ENCODE results near the gene SART3. TPM values are rescaled to one million over a fixed set of nuclear protein-coding genes. Genes with fewer than 3 reads are reported as not detected.
A peak's percentile ranks its signal among the peaks of the same experiment; 100 is the strongest.
"Not testable (repeated sequence)": the region's sequence is repeated elsewhere in the genome, so short reads cannot be mapped to it uniquely, and the experiment has no call there.

SART3 gene
- total RNA-seq, 4 donors from 2014 or later = 67.8 to 205 (median 77.7) TPM

DNA sequence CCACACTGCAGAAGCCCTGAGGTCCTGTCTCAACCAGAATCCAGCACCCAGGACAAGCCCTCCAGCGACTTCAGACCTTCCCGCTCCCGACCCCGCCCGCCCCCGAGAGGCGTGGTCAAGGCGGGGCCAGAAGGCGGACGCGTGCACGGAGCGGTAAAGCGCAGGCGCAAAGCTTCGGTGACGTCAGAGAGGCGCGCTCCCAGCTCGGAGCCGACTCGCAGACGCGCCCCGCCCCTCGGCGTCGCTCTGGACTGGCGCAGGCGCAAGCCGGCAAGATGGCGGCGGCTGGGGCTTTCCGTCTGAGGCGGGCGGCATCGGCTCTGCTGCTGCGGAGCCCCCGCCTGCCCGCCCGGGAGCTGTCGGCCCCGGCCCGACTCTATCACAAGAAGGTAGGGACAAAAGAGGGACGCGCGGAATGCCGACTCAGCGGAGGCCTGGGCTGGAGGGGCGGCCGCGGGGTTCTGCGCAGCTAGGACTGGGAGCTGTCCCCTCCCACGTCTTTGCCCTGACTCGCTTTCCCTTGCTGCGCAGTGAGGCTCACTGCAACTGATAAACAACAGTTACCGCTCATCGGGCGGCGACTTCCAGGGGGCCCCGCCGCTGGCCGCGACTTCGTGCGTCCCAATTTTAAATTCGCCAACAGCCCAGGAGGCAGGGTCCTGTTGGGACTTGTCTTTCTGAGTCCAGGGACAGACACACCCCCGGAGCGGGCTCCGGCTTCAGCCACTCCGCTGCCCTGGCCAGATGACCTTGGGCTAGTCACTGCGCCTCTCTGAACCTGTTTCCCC is 1.6 kb upstream of the SART3 start, which contains the start of gene ISCU:
Gene ISCU (plus strand): TSS at position 249 of the 788 bp plus-strand sequence. CDS start 27 bp downstream, at position 276.
- H3K27ac ChIP-seq = peak within 1 kb of the TSS; percentile 93 to 97 (median 95)
- peak within 1 kb of the TSS; percentile 84 to 96 (median 93) for H3K4me3 ChIP-seq
- no peaks in the 10 kb centered on the region for H3K9me3 ChIP-seq
- peak; percentile 96 to 99 (median 98) for DNase-seq
- H3K27me3 ChIP-seq = no peaks in the 10 kb centered on the region
- H3K4me1 ChIP-seq = peaks cover 0 to 44% (median 17%) of the 10 kb centered on the region in 4 donors
- peaks cover 0 to 39% (median 0%) of the 10 kb centered on the region in 3 donors for H3K36me3 ChIP-seq
- TF ChIP-seq POLR2A (IDR thresholded peaks at IDR 0.05) = peak; percentile 73 to 91
- TF ChIP-seq, protein P1, sequence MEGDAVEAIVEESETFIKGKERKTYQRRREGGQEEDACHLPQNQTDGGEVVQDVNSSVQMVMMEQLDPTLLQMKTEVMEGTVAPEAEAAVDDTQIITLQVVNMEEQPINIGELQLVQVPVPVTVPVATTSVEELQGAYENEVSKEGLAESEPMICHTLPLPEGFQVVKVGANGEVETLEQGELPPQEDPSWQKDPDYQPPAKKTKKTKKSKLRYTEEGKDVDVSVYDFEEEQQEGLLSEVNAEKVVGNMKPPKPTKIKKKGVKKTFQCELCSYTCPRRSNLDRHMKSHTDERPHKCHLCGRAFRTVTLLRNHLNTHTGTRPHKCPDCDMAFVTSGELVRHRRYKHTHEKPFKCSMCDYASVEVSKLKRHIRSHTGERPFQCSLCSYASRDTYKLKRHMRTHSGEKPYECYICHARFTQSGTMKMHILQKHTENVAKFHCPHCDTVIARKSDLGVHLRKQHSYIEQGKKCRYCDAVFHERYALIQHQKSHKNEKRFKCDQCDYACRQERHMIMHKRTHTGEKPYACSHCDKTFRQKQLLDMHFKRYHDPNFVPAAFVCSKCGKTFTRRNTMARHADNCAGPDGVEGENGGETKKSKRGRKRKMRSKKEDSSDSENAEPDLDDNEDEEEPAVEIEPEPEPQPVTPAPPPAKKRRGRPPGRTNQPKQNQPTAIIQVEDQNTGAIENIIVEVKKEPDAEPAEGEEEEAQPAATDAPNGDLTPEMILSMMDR (IDR thresholded peaks at IDR 0.05) = no peak

DNA sequence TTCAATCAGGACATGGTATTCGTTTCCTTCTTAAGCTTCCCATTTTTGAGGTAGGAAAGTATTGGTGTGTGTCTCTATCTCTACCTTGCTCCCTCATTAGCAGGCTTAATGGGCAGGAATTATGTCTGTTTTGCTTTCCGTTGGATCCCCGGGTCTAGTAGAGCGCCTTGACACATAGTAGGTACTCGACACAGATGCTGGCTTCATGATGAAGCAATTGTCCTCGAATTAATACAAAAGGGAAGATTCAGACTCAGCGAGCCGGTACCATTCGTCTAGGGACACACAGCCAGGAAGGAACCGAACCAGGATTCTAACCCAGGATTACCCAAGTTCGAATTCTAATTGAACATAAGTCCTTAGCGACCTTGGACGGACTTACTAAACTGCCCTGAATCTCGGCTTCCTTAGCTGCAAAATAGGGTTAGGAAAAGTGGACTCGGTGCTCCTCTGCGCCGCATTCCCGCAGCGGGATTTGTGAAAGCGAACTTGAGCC is 927 bp upstream of the SART3 start:
- Histone ChIP-seq H3K27ac (peak overlapping the region; percentile 93 to 97 (median 95)), H3K4me3 (peak overlapping the region; percentile 84 to 96 (median 93)), H3K9me3 (no peaks in the 10 kb centered on the region), H3K27me3 (no peaks in the 10 kb centered on the region), H3K36me3 (peaks cover 0 to 36% (median 0%) of the 10 kb centered on the region in 3 donors), H3K4me1 (peaks cover 0 to 38% (median 16%) of the 10 kb centered on the region in 4 donors)
- TF ChIP-seq, protein P1 (IDR thresholded peaks at IDR 0.05) = no peak
- no peak for TF ChIP-seq POLR2A (IDR thresholded peaks at IDR 0.05)
- DNase-seq = no peak

- Histone ChIP-seq H3K27ac (peak overlapping the region; percentile 93 to 97 (median 95)), H3K4me1 (peaks cover 0 to 32% (median 10%) of the 10 kb centered on the region in 4 donors)
Measured at GRCh38 chr12:108560321-108560721, 652 bp downstream of the SART3 start.

DNA sequence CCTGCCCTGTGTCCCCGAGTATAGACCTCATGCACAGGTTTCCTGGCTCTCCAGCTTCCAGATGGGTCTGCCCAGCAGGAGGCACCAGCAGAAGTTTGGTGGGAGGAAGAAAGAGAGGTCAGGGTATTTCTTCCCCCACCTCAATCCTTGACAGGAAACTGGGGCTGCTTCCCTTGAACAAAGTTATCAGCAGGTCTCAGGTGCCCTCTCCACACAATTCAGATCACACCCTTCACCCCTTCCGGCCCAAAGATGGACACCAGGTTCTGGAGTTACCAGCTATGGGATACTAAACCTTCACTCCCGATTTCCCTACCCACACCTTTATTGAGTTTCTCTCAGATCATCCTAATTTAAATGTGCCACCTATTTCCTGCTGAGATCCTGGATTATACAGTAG is 1.2 kb downstream of the SART3 start:
- peaks cover 0 to 16% (median 0%) of the 10 kb centered on the region in 3 donors for H3K36me3 ChIP-seq
- no peak overlapping the region for H3K27ac ChIP-seq
- H3K4me1 ChIP-seq = peaks cover 0 to 32% (median 10%) of the 10 kb centered on the region in 4 donors
- no peak for DNase-seq
- H3K4me3 ChIP-seq = peak overlapping the region; percentile 84 to 96 (median 93)
- H3K9me3 ChIP-seq = no peaks in the 10 kb centered on the region
- H3K27me3 ChIP-seq = no peaks in the 10 kb centered on the region
- TF ChIP-seq POLR2A (IDR thresholded peaks at IDR 0.05) = no peak
- TF ChIP-seq, protein P1 (IDR thresholded peaks at IDR 0.05) = no peak

More at GRCh38 chr12:108560321-108560721, 652 bp downstream of the SART3 start:
- Histone ChIP-seq H3K27me3 (no peaks in the 10 kb centered on the region), H3K4me3 (peak overlapping the region; percentile 84 to 96 (median 93)), H3K9me3 (no peaks in the 10 kb centered on the region), H3K36me3 (peaks cover 0 to 22% (median 0%) of the 10 kb centered on the region in 3 donors)
- no peak for TF ChIP-seq POLR2A (IDR thresholded peaks at IDR 0.05)
- TF ChIP-seq, protein P1 (IDR thresholded peaks at IDR 0.05) = no peak
- no peak for DNase-seq

GRCh38 chr12:108559007-108559655 is 1.8 kb downstream of the SART3 start:
- Histone ChIP-seq H3K27ac (no peak overlapping the region), H3K36me3 (peaks cover 0 to 11% (median 0%) of the 10 kb centered on the region in 3 donors), H3K4me3 (no peak overlapping the region), H3K4me1 (peaks cover 0 to 31% (median 10%) of the 10 kb centered on the region in 4 donors), H3K9me3 (no peaks in the 10 kb centered on the region), H3K27me3 (no peaks in the 10 kb centered on the region)
- DNase-seq = no peak
- TF ChIP-seq, protein P1 (IDR thresholded peaks at IDR 0.05) = no peak
- no peak for TF ChIP-seq POLR2A (IDR thresholded peaks at IDR 0.05)

- Histone ChIP-seq H3K4me1 (peaks cover 0 to 36% (median 12%) of the 10 kb centered on the region in 4 donors), H3K36me3 (peaks cover 0 to 12% (median 0%) of the 10 kb centered on the region in 3 donors)
- H3K4me3 ChIP-seq, DNase-seq, H3K27ac ChIP-seq, H3K9me3 ChIP-seq, H3K27me3 ChIP-seq: not testable (repeated sequence)
Measured at GRCh38 chr12:108555383-108555782, 5.6 kb downstream of the SART3 start.

Measured in Peyer's patch (tissue), 4 donors.